ENCODE data around the gene FERMT2. TPM values are rescaled to one million over a fixed set of nuclear protein-coding genes. Genes with fewer than 3 reads are reported as not detected.

Gene FERMT2
- total RNA-seq, 1 experiment from 2014 or later = 40.8 TPM

Other genes with a start within 250 kb of the FERMT2 start
- gene PSMC6, start 243.8 kb downstream of the FERMT2 start, total RNA-seq (2014; rRNA removed; shearing (Covaris generic)) = 120 and 132 TPM in 2 replicates
- gene STYX, start 220.9 kb downstream of the FERMT2 start, total RNA-seq (2014; rRNA removed; shearing (Covaris generic)) = 8.3 and 9.2 TPM in 2 replicates
- 18.7 and 28.4 TPM in 2 replicates for gene GNPNAT1, start 159.4 kb downstream of the FERMT2 start, total RNA-seq (2014; rRNA removed; shearing (Covaris generic))
- 6.1 and 8.5 TPM in 2 replicates for gene DDHD1, start 202.3 kb upstream of the FERMT2 start, total RNA-seq (2014; rRNA removed; shearing (Covaris generic))

Data from SK-MEL-5 (cell line).